Activated CD8-positive, alpha-beta memory T cell treated with anti-CD3 and anti-CD28 coated beads for 36 hours (primary cell): ENCODE results near the gene SNX12. TPM values are rescaled to one million over a fixed set of nuclear protein-coding genes. Genes with fewer than 3 reads are reported as not detected.

Source experiments
- CTCF ChIA-PET: fragments of 350-600 bp; sonication (Branson Sonifier 250); formaldehyde crosslinking; loops from one replicate; lab custom pipeline; 2021; ENCODE audit warnings: antibody characterized with exemption; lab: Charles Lee
- POLR2A ChIA-PET: fragments of 350-600 bp; sonication (Branson Sonifier 250); formaldehyde crosslinking; loops from one replicate; lab custom pipeline; 2021; ENCODE audit warnings: antibody characterized with exemption; lab: Charles Lee
- total RNA-seq, 2 experiments: library from RNA; stranded (reverse); gene quantifications; one replicate each; pipeline ENCODE4 v1.2.3, GENCODE V29; 2021

Gene SNX12
- total RNA-seq, result 10 to 100 TPM; 51.4 to 56.2 TPM

- ChIA-PET CTCF (no interaction called here), POLR2A (interaction anchor here (0.5 to 0.9 kb wide), 5 partner anchors 44 to 302 kb away, joined by 3 to 5 read pairs (median 4); partner anchors contain the start of gene MED12)
Observed at GRCh38 chrX:71068044-71068918, at the start of gene SNX12. SNX12 (minus strand) TSS chrX:71068334; CDS start chrX:71068306, 28 bp downstream.

- ChIA-PET CTCF (interaction anchor here (1.7 to 2.0 kb wide), 2 partner anchors 9 to 11 kb away, joined by 6 to 7 read pairs; partner anchors contain the start of gene CXorf65), POLR2A (interaction anchor here (1.7 to 2.4 kb wide), 2 partner anchors 12 to 15 kb away, joined by 7 to 11 read pairs; no protein-coding TSS in a partner anchor)
Observed at GRCh38 chrX:71117358-71117757, 49.2 kb upstream of the SNX12 start.

GRCh38 chrX:71111921-71112431, 43.8 kb upstream of the SNX12 start:
- ChIA-PET POLR2A (interaction anchor here (0.5 to 1.4 kb wide), 7 partner anchors 9 to 171 kb away, joined by 3 to 10 read pairs (median 4); partner anchors contain the start of genes NONO and SNX12), CTCF (interaction anchor here (0.7 kb wide), 1 partner anchor 16 kb away, joined by 3 read pairs; no protein-coding TSS in a partner anchor)

GRCh38 chrX:71111141-71111843, 43.2 kb upstream of the SNX12 start, which contains the start of gene IL2RG:
IL2RG (minus strand) TSS chrX:71111577; CDS start chrX:71111539, 38 bp downstream.
- ChIA-PET POLR2A (interaction anchor here (0.5 to 1.4 kb wide), 4 partner anchors 8 to 172 kb away, joined by 3 to 10 read pairs (median 4); partner anchors contain the start of genes NONO and SNX12), CTCF (interaction anchor here (0.7 kb wide), 1 partner anchor 15 kb away, joined by 3 read pairs; no protein-coding TSS in a partner anchor)

- ChIA-PET POLR2A (no interaction called here), CTCF (interaction anchor here (1.3 kb wide), 1 partner anchor 20 kb away, joined by 5 read pairs; no protein-coding TSS in a partner anchor)
Observed at GRCh38 chrX:71109051-71109450, 40.9 kb upstream of the SNX12 start.

- POLR2A ChIA-PET, result no interaction called here
- CTCF ChIA-PET, result interaction anchor here (1.1 to 1.3 kb wide), 2 partner anchors 10 to 21 kb away, joined by 5 to 6 read pairs; partner anchors contain the start of gene MED12
Observed at GRCh38 chrX:71107762-71108360, 39.7 kb upstream of the SNX12 start.

- CTCF ChIA-PET, result no interaction called here
- POLR2A ChIA-PET, result no interaction called here
Observed at GRCh38 chrX:71107245-71107644, 39.1 kb upstream of the SNX12 start.

GRCh38 chrX:71106427-71106826, 38.3 kb upstream of the SNX12 start, which contains the start of gene CXorf65:
CXorf65 (minus strand) TSS chrX:71106740; CDS start chrX:71106556, 184 bp downstream.
- ChIA-PET CTCF (interaction anchor here (1.1 to 1.5 kb wide), 2 partner anchors 12 to 23 kb away, joined by 3 to 7 read pairs; partner anchors contain the start of gene MED12), POLR2A (no interaction called here)

GRCh38 chrX:71105628-71106027, 37.5 kb upstream of the SNX12 start:
- CTCF ChIA-PET, result interaction anchor here (0.7 to 1.5 kb wide), 3 partner anchors 8 to 24 kb away, joined by 3 to 7 read pairs (median 3); partner anchors contain the start of gene MED12
- POLR2A ChIA-PET, result interaction anchor here (0.6 to 2.0 kb wide), 3 partner anchors 13 to 202 kb away, joined by 3 to 11 read pairs (median 6); partner anchors contain the start of gene MED12

- POLR2A ChIA-PET, result interaction anchor here (1.9 to 2.0 kb wide), 2 partner anchors 8 to 15 kb away, joined by 7 to 10 read pairs; partner anchors contain the start of genes IL2RG and MED12
- CTCF ChIA-PET, result interaction anchor here (0.6 to 4.7 kb wide), 2 partner anchors 27 to 95 kb away, joined by 3 to 23 read pairs; no protein-coding TSS in a partner anchor
Observed at GRCh38 chrX:71103110-71103983, 35.2 kb upstream of the SNX12 start.

GRCh38 chrX:71102292-71102691, 34.2 kb upstream of the SNX12 start:
- POLR2A ChIA-PET, result interaction anchor here (0.6 to 2.0 kb wide), 3 partner anchors 9 to 22 kb away, joined by 3 to 10 read pairs (median 7); partner anchors contain the start of genes IL2RG and MED12
- CTCF ChIA-PET, result interaction anchor here (4.7 kb wide), 1 partner anchor 28 kb away, joined by 23 read pairs; no protein-coding TSS in a partner anchor

GRCh38 chrX:71100581-71101505, 32.7 kb upstream of the SNX12 start:
- CTCF ChIA-PET, result interaction anchor here (1.0 to 4.7 kb wide), 4 partner anchors 9 to 29 kb away, joined by 3 to 23 read pairs (median 4); no protein-coding TSS in a partner anchor
- POLR2A ChIA-PET, result interaction anchor here (1.1 kb wide), 1 partner anchor 28 kb away, joined by 6 read pairs; no protein-coding TSS in a partner anchor

GRCh38 chrX:71099736-71100135, 31.6 kb upstream of the SNX12 start:
- CTCF ChIA-PET, result interaction anchor here (1.7 to 4.7 kb wide), 2 partner anchors 10 to 30 kb away, joined by 5 to 23 read pairs; no protein-coding TSS in a partner anchor
- POLR2A ChIA-PET, result interaction anchor here (0.5 to 1.1 kb wide), 6 partner anchors 13 to 82 kb away, joined by 3 to 9 read pairs (median 4); partner anchors contain the start of gene MED12

- POLR2A ChIA-PET, result interaction anchor here (0.5 to 1.0 kb wide), 5 partner anchors 13 to 83 kb away, joined by 3 to 9 read pairs (median 3); partner anchors contain the start of gene MED12
- CTCF ChIA-PET, result interaction anchor here (1.7 to 4.7 kb wide), 2 partner anchors 11 to 31 kb away, joined by 5 to 23 read pairs; no protein-coding TSS in a partner anchor
Observed at GRCh38 chrX:71098951-71099506, 30.9 kb upstream of the SNX12 start.

- POLR2A ChIA-PET, result no interaction called here
Observed at GRCh38 chrX:71098302-71098701, 30.2 kb upstream of the SNX12 start.

More at GRCh38 chrX:71098302-71098701, 30.2 kb upstream of the SNX12 start:
- CTCF ChIA-PET, result no interaction called here
